GM21576 (cell line): ENCODE results near the gene NTRK3.

Experiments used
- ATAC-seq: cut with Tn5 transposase; IDR thresholded peaks from one replicate; pipeline ENCODE4 v1.9.1; 2021; ENCODE audit warnings: mild to moderate bottlenecking, moderate library complexity; ENCODE audit not compliant: unreplicated experiment

Gene NTRK3

DNA sequence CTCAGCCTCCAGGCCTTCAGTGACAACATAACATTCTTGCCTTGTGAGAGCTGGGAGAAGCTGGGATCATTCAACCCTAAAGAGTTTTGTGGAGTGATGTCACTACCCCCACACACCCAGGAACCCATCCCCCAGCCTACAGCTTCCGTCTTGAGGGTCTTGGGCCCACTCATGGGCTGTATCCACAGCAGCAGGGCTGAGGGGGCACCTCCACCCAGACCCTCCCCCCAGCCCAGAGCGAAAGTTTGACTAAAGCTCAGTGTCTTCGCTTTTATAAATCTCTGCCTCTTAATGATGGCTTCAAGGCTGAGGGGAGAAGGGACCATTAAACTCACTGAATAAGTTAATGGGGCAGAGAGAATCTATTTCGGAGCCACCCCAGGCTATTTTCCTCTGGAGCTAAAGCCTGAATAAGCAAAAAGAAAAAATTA is 23.8 kb downstream of the NTRK3 start:
- no peak for ATAC-seq

DNA sequence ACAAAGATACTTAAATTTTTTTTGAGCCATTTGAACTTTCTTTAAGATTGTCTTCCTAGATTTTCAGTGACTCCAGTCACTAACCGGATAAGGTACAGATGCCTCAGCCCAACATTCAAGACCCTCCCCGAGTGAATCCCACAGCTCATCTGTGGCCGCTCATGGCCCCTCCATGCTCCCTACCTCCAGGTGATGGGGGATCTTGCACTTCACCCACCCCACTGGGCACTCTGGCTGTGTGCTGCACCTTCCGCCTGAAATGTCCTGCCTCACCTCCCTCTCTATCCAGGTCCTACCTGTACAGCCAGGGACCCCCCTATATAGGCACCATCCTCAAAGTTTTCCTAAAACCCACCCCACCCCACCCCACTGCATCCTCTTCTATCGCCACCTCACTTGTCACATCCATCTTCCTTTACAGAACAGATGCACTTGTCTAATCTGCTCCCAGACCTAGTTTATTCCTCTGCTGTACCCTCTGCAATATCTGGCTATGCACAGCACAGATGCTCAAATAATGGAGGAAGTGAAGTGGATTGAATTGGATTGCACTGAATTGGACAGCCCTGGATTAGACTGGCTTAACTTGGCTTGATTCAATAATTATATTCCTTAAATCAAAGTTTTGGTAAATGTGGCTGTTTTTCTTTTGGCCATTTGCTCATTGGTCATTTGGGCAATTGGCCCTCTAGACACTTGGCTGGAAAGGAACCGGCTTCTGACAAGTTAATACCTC is 24.5 kb downstream of the NTRK3 start:
- ATAC-seq = no peak

DNA sequence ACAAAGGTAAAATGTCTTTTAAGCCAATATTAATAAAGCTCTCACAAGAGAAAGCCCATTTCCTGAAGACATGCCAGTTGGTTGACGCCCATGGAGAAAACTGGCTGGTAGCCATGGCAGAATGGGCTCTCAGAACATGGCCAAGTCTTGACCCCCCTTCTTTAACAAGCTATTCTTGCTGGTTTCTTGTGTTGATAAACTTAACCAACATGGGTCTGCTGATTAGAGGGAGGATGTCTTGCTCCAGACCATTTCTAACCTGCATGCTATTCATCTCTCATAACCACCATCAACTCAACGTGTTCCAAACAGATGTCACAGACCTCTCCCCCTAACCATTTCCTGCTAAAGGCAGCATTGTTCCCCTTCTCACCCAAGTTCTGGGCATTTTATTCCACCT is 25.7 kb downstream of the NTRK3 start:
- ATAC-seq = no peak

DNA sequence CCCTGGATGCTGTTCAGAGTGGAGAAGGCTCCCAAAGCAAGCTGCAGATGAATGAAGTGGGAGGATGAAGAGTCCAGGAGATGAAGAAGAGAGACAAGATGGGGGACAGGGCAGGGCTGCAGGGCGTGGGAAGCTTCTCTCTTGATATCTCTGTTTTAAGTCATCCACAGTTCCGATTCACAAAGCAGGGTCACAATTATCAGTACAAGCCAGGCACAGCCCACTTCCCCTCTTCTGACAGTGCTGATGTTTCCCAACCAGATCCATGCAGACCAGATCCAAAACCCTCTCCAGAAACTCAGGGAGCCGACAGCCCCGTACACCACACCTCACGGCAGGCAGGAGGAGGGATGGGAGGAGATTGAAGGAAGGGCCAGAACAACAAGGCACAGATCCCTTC is 31.1 kb downstream of the NTRK3 start:
- no peak for ATAC-seq

DNA sequence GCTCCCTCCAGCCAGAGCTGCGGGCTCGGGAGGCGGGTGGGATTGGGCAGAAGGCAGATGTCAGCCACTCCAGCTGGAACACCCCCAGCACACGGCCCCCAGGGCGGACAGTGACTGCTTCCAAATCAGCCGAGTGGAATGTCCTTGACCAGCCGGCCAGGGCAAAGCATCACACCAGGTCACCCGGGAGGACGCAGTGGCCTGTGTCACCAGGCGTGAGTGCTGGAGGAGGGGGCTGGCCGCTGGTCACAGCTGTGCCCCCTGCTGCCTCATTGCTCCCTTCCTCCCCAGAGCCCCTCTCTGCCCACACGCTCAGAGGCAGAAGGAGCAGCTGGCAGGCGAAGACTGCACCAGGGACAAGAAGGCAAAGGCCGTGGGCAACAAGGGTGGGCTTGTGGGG is 33.5 kb downstream of the NTRK3 start:
- no peak for ATAC-seq

DNA sequence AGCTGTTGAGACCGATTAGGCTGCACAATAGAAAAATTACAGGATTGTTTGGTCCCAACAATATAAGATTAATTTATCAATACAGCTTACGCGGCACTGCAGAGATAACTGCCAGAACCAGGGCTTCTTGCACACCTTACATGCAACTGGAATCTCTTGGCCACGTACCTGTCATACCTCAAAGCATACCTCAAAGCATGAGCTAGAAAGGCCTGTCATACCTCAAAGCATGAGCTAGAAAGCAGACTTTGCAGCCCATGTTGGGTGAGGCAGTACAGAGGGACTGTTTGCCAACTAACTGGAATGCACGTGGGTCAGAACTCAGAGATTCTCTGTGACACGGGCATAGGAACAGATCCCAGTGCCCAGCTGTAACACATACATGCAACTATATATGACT is 34.7 kb downstream of the NTRK3 start:
- ATAC-seq = no peak

DNA sequence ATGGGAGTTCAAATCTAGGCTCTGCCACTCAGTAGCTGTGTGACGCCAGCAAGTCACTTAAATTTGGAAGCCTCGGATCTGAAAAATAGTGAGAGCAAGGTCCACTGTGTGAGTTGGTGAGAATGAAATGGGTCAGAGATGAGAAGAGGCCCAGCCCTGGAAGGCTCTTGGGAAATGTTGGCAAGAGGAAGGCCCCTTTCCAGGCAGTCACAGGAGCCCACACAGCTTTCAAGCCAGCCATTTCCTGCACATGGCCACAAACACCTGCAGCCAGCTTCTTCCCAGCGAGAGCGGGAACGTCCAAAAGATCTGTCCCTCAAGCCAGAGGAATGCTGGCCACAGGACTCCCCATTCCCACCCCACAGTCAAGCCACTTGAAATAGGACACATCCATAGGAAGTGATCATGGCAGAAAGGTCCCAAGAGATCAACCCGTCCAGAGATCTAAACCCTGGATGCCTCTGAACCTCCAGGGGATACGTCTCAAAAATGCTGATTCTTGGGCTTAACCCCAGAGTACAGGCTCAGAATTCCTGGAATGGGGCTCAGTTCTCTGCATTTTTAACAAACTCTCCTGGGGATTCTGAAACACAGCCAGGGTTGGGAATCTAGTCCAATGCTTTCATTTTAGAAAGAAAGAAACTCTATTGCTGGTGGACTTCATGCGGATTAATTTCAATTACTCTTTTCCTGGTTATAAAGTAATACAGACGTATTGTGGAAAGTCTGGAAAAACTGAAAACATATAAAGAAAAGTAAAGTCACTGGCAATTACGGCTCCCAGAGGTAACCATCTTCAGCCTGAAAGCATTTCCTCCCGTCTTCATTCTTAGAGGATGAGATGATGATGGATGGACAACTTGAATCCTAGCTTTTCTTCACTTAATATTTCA is 35.9 kb downstream of the NTRK3 start:
- ATAC-seq = no peak

DNA sequence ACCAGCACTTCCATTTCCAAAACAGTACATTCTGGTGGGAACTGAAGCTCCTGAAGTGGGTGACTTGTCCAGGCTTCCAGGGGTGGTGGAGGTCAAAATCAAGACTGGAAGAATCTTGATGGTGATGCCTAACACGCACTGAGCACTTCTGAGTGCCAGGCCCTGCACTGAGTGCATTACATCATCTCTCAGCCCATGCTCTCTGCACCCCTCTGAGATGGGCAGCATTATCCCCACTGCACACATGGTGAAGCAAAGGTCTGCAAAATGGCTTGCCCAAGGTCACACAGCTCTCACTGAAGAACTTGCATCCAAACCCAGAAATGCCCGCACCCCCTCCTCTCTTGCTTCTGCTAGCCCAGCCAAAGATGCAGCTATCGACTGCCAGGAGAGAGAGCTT is 36.9 kb downstream of the NTRK3 start:
- ATAC-seq = no peak

DNA sequence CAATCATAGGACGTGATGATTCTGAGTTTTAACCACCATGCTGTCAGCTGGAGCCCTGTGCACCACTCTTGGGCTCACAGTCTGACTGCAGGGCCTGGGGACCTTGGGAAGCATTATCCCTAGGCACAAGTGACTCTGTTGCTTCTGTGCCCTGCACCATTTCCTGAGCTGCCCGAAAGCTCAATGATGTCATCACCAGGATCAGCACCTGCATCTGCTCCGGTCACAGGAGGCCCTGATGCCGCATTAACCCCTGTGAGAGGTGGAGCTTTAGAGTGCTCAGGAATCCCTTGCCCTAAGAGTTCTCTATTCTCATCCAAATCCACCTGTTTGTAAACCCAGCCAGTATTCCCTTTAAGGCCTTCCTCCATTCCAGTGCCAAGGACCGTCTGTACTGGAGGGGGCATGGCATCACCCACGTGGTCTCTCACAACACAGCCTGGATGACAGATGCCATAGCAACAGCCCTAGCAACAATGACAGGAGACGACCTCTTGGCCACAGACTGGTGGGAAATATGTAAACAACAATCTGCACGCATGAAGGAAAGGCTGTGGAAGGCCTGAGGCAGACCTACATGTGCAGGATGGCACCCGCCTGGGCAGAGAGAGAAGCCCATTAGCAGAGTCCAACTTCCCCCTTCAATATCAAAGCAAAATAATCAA is 37.9 kb downstream of the NTRK3 start:
- no peak for ATAC-seq

DNA sequence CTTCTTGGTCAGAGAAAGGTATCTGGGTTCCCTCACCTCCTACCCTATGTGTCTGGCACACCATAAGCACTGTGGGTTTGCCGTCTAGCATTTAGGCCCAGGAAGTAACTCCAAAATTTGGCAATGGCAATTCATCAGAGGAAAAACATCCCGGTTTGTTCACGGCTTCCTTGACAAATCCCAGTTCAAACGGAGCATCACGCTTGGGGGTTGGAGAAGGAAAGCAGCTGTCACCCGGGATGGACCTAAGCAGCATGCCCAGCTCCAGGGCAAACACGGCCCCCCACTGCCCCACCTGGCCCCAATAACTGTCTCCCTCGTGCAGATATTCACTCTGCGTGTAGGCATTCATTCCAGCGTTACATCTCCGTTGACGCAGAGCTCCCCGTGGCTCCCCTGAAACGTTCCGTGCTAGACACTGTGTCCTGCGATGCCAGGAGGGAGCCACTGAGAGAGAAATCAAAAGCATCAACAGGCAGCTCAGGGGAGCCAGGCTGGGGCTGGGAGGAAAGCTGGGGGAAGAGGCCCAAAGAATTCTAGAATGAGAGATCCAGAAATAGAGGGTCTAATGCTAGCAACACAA is 41.4 kb downstream of the NTRK3 start:
- ATAC-seq = no peak

DNA sequence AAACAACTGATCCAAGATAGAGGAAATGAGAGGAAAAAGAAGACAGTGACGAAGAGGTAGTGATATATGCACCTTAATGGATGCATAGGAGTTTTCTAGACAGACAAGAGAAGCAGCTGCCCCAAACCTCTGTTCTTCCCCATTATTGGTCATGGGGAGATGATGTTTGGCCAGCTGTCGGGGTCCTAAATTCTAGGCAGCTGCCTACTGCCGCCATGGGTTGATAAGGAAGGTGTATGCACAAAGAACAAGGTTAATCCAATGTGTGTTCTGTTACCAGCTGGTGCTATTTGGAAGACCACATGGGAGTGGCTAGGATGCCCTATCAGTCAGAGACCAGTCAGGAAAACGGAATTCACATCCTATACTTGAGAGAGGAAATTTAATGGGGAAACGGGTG is 47.4 kb downstream of the NTRK3 start:
- ATAC-seq = no peak

DNA sequence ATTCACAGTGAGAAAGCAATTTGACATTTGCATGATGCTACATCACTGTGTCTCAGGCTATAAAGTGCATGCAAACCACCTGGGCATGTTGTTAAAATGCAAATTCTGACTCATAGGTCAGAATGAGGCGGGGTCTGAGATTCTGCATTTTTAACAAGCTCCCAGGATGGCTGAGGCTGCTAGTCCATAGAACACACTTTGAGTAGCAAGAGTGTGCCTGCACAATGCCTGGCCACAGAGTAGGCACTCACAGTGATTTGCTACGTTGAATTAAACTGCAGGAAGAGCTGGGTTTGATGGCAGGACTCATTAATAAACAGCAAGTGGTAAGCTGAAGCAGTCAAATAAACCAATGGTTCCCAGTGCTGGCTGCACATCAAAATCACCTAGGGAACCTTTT is 48.1 kb downstream of the NTRK3 start:
- ATAC-seq = no peak

DNA sequence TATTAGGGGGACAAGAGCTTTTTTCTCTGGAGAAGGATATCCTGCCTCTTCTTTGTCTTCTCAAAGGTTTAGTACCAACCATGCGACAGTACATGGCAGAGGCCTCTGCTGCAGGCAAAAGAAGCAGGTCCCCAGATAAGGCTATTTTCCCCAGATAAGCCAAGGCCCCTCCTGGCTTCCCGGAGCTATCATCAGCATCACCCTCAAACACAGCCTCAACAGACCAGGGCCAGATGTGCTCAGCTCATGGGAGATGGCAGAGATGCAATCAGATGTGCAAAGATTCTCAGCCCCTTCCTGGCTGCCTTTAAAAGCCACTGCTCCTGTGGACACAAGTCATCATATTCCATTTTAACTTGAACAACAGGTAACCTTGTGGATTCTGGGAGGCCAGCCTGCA is 49.0 kb downstream of the NTRK3 start:
- no peak for ATAC-seq

DNA sequence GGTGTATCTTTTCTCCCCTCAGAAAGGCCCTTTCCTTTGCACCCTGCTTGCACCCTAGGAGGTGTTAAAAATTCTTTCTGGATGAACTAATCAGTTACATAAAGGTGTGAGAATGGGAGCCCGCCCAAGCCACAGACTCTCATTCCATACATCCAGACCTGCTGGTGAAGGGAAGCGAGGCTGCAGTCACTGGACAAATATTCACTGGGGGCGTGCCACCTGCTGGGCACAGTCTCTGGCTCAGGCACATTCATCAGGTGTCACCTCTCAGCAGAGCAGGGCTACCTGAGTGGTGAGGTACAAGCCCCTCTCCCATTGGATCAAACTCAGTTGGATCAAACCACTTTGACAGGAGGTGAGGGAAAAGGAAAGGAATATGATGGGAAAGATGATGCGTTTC is 52.0 kb downstream of the NTRK3 start:
- ATAC-seq = no peak

DNA sequence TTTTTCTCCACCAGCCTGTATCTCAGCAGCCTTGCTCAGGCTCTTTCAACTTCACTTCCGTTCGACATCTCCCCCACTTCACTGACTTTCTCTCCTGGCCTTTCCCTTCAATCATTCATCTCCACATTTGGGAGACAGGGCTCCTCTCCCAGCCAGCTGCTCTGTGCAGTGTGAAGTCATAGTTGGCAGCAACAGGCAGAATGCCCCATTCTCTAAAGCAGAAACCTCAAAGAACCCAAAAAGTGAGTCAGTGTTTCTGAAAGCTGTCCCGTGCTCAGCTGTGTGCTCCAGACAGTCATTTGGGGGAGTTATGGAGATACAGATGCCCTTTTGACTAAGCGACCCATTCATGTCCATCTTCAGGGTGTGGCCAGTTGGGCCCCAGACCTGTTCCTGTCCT is 54.3 kb downstream of the NTRK3 start:
- no peak for ATAC-seq

DNA sequence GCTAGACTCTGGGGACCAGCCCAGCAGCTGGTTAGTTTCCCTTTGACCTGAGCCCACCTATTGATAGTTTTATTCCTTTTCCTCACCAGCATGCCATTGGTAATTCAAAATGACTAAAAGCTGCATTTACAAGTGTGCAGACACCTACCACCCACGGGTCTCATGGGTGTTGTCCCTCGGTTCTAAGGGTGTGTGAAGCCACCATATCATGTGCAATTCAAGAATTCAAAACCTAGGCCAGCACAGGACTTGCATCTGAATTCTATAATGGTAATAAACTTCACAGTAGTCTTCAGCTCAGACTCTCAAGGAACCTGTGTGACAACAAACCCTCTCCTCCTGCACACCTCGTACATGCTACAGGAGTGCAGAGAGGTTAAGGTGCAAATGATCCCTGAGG is 55.3 kb downstream of the NTRK3 start:
- no peak for ATAC-seq

DNA sequence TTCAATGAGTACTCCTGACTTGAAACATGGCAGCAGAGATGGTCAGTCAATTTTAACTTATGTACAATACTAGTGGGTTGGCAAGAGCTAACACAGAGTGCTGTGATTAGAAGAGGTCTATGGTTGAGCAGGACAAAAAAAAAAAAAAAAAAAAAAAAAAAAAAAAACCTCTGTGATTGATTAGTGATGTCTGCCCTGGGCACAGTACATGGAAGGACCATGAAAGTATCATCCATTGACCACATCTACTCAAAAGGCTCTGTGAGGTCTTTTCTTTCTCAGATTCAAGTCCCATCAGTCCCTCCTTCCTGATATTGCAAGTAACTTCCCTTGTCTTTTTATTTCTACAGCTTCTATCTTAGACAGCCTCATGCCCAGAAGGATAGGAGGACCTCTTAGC is 59.6 kb downstream of the NTRK3 start:
- no peak for ATAC-seq

DNA sequence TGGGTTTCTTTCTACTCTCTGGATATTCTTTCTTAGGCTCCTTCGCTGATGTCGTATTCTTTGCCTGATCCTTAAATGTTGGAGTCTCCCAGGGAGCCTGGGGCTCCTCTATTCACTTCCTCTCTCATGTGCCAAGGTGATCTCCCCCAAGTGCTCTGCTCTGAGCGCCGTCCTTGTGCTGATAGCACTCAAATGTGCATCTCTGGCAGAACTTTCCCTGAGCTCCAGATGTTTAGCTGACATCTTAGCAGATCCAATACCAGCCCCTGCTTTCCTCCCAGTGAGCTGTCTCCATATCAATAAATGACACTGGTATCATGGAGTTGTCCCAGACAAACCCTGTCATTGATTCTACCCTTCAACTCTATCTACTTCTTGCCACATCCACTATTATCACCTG is 62.4 kb downstream of the NTRK3 start:
- ATAC-seq = no peak

DNA sequence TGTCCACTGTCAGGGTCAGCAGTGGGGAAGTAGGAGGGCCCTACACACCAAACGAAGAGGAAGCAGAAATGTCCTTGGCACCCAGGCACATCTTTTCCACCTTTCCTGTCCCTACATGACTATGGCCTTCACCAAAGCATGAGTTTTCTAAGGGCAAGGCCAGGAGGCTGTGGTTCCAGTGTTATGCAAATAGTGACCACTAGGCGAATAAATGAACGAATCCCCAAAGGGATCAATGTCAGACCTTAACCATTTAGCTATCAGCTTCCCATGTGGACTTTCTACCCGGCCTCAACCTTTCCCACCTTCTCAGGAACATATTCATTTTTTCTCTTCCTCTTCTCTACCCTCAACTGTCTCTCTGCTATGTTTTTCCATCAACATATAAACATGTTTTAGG is 63.1 kb downstream of the NTRK3 start:
- ATAC-seq = no peak

DNA sequence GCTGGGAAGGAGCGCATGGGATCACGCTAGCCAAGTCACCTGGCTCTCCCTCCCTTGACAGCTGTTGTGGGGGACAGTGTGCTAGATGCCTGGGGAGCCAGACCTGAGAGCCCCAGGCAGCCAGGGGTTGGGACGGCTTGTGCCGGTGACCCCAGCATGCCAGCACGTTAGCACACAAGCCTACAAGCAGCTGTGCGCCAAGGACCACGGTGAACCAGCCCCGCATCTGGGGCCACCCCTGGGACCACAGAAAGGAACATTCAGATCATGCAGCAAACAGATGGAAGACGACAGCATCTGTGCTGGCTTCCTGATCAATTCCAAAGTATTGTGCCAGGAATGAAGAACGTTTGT is 64.8 kb downstream of the NTRK3 start:
- no peak for ATAC-seq

DNA sequence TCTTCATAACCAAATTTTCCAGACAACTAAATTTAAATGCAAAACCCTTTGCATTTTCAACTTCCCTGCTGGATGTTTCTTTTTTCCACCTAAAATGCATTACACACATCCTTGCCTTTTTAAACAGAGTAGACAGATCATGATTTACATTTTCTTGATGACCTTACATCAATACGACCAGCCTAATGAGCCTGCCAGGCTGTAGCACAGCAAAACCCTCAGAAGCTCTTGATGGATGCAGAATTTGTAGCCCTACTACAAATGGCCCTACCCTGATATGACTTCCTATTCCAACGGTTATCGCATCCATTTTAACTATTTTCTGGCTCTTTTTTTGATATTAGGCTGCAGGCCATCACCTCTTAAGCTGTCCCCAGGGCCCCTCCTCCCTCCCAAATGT is 66.3 kb downstream of the NTRK3 start:
- no peak for ATAC-seq

DNA sequence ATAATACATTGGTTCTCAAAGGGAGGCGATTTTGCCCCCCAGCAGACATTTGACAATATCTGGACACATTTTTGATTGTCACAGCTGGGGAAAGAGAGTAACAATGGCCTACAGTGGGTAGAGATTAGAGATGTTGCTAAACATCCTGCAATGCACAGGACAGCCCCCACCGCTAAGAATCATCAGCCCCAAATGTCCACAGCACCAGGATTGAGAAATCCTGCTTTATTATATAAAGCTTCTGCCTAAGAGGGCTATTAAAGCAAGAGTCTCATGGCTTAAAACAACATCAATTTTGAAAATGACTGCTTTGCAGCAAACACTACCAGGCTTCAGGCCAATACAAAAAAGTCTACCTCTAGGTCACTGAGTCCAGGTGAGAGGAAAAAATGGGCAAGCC is 68.2 kb downstream of the NTRK3 start:
- ATAC-seq = no peak
